Measurements from ENCODE around the gene GSTA2.

Gene GSTA2

GRCh38 chr6:52734072-52734471 lies 29.2 kb downstream of the GSTA2 start:
- Histone ChIP-seq H3K27ac (ENCODE audit: low read depth, low read length) (no peak overlapping the region), H4K20me1 (ENCODE audit: low read depth, low read length) (no peaks in the 10 kb centered on the region), H3K4me2 (ENCODE audit: low read depth, low read length, poor library complexity, severe bottlenecking) (no peak overlapping the region), H3K9me2 (replicated peaks; ENCODE audit: insufficient read depth, low read length) (no peaks in the 10 kb centered on the region), H3K9ac (ENCODE audit: low read length) (no peak overlapping the region), H3K9me3 (ENCODE audit: insufficient read depth, low read length) (no peaks in the 10 kb centered on the region), H3K4me3 (ENCODE audit: insufficient read depth, low read length, poor library complexity, severe bottlenecking) (no peak overlapping the region), H3K79me2 (ENCODE audit: insufficient read depth, low read length) (no peaks in the 10 kb centered on the region), H3K27me3 (ENCODE audit: low read length) (no peaks in the 10 kb centered on the region), H3F3A (ENCODE audit: insufficient read depth) (no peaks in the 10 kb centered on the region), H3K36me3 (ENCODE audit: low read length) (no peaks in the 10 kb centered on the region), H2AFZ (ENCODE audit: low read depth, low read length, severe bottlenecking) (no peak overlapping the region)
- TF ChIP-seq EZH2phosphoT487 (conservative IDR thresholded peaks at IDR 0.05; ENCODE audit: low read length) (no peak), CTCF (IDR thresholded peaks at IDR 0.05; ENCODE audit: insufficient read depth, low read length, poor library complexity, severe bottlenecking) (no peak)

- H3K4me2 ChIP-seq (ENCODE audit: low read depth, low read length, poor library complexity, severe bottlenecking): no peak overlapping the region
- H3K79me2 ChIP-seq (ENCODE audit: insufficient read depth, low read length): no peaks in the 10 kb centered on the region
- no peaks in the 10 kb centered on the region for H3K9me3 ChIP-seq (ENCODE audit: insufficient read depth, low read length)
- no peaks in the 10 kb centered on the region for H4K20me1 ChIP-seq (ENCODE audit: low read depth, low read length)
- no peaks in the 10 kb centered on the region for H3K36me3 ChIP-seq (ENCODE audit: low read length)
- no peaks in the 10 kb centered on the region for H3F3A ChIP-seq (ENCODE audit: insufficient read depth)
- no peaks in the 10 kb centered on the region for H3K27me3 ChIP-seq (ENCODE audit: low read length)
- H3K27ac ChIP-seq (ENCODE audit: low read depth, low read length): no peak overlapping the region
- TF ChIP-seq CTCF (IDR thresholded peaks at IDR 0.05; ENCODE audit: insufficient read depth, low read length, poor library complexity, severe bottlenecking) (no peak), EZH2phosphoT487 (conservative IDR thresholded peaks at IDR 0.05; ENCODE audit: low read length) (no peak)
- H3K9me2 ChIP-seq (replicated peaks; ENCODE audit: insufficient read depth, low read length): no peaks in the 10 kb centered on the region
- no peak overlapping the region for H3K9ac ChIP-seq (ENCODE audit: low read length)
- H2AFZ ChIP-seq (ENCODE audit: low read depth, low read length, severe bottlenecking): no peak overlapping the region
- H3K4me3 ChIP-seq (ENCODE audit: insufficient read depth, low read length, poor library complexity, severe bottlenecking): no peak overlapping the region
Measured at GRCh38 chr6:52733172-52733571, 30.1 kb downstream of the GSTA2 start.

- H3K4me2 ChIP-seq (ENCODE audit: low read depth, low read length, poor library complexity, severe bottlenecking): no peak overlapping the region
Measured at GRCh38 chr6:52731719-52732118, 31.6 kb downstream of the GSTA2 start.

More at GRCh38 chr6:52731719-52732118, 31.6 kb downstream of the GSTA2 start:
- H4K20me1 ChIP-seq (ENCODE audit: low read depth, low read length): no peaks in the 10 kb centered on the region
- H3K4me3 ChIP-seq (ENCODE audit: insufficient read depth, low read length, poor library complexity, severe bottlenecking): no peak overlapping the region
- no peaks in the 10 kb centered on the region for H3K9me3 ChIP-seq (ENCODE audit: insufficient read depth, low read length)
- no peaks in the 10 kb centered on the region for H3K9me2 ChIP-seq (replicated peaks; ENCODE audit: insufficient read depth, low read length)
- H3K9ac ChIP-seq (ENCODE audit: low read length): no peak overlapping the region
- no peak overlapping the region for H2AFZ ChIP-seq (ENCODE audit: low read depth, low read length, severe bottlenecking)
- 0 out of 2 replicates have a peak, but pooled peaks cover 3% of the 10 kb centered on the region for H3K27me3 ChIP-seq (ENCODE audit: low read length)
- no peak overlapping the region for H3K27ac ChIP-seq (ENCODE audit: low read depth, low read length)
- no peaks in the 10 kb centered on the region for H3K79me2 ChIP-seq (ENCODE audit: insufficient read depth, low read length)
- no peaks in the 10 kb centered on the region for H3K36me3 ChIP-seq (ENCODE audit: low read length)
- H3F3A ChIP-seq (ENCODE audit: insufficient read depth): no peaks in the 10 kb centered on the region
- TF ChIP-seq CTCF (IDR thresholded peaks at IDR 0.05; ENCODE audit: insufficient read depth, low read length, poor library complexity, severe bottlenecking) (no peak), EZH2phosphoT487 (conservative IDR thresholded peaks at IDR 0.05; ENCODE audit: low read length) (no peak)
